HL-60/S4 (cell line): ENCODE results near the gene GK2.

Source experiments
- in situ Hi-C: fragments of 300-500 bp; cut with MboI; formaldehyde crosslinking; loops from 2 replicates; pipeline ENCODE4 v1.14.3; 2022; ENCODE audit warnings: low sequenced_read_pairs

Gene GK2

DNA sequence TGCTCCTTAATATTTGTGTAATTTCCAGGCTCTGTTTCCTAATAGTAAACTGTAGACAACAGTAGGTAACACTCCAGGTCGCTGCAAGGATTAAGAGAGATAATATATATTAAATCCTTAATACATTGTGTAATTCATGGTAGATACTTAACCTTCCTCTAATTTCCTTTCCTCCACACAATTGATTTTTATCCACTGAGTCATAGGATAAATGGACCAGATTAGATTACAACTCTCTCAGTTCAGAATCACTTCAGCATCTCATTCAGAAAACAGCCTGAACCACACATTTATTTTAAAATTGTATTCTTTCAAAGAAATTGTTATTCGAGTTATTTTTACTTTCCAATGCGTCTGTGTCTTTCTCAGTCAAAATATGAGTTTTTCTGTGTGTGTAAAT, 17.1 kb downstream of the GK2 start:
- in situ Hi-C loops: no loop called here

GRCh38 chr4:79385641-79386040, 22.4 kb downstream of the GK2 start:
- in situ Hi-C loops: no loop called here

DNA sequence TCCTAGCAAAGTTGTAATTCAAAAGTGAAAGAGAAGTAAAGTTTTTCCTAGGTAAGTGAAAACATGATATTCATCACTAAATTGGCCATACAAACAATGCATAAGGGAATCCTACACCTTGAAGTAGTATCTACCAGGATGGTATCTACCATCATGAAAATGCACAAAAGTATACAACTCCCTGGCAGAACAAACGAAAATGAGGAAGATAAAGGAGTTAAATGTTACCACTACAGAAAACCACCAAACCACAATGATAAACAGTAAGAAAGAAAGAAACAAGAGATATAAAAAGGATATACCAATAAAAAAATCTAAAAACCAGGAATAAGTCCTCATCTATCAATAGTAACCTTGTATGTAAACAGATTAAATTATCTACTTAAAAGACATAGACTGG, 26.9 kb downstream of the GK2 start:
- in situ Hi-C loops: no loop called here

DNA sequence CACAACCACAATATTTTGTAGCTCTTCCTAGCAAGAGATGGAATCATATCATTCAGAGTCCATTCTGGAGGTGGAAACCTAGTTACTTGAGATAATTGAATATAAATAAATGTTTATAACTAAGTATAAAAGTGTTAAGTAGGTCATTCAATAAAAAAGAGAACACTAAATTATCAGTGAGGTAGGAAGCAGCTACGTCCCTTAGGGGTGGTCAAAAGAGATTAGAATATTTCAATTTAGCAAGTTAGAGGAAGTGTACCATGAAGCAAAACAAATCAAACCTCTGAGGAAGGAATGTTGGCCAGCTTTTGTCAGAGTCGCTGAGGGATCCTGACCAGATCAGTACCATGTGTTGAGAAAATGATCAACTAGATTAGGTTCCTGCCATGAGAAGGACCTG, 38.0 kb downstream of the GK2 start:
- in situ Hi-C loops: no loop called here

GRCh38 chr4:79367096-79367495, 40.9 kb downstream of the GK2 start:
- in situ Hi-C loops: no loop called here

DNA sequence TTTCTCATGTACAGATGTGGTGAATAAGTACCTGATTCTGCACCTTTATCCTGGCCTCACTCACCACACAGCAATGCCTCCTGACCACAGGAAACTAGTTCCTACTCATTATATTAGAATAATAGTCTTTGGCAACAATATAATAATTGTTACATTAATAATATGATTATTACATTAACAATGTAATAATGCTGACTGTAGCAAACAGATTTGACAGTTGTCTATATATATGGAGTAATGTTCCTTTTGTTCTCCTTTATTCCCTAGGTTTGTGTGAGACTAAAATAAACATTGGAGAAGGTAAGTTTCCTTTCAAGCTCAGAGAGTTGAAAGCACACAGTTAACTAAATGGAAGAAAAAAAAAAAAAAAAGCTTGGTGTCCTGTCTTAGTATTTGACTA, 41.6 kb downstream of the GK2 start:
- in situ Hi-C loops: no loop called here

- in situ Hi-C loops: no loop called here
Observed at GRCh38 chr4:79364061-79364460, 44.0 kb downstream of the GK2 start.

- in situ Hi-C loops: no loop called here
Observed at GRCh38 chr4:79362626-79363025, 45.4 kb downstream of the GK2 start.

- in situ Hi-C loops: no loop called here
Observed at GRCh38 chr4:79360006-79360405, 48.0 kb downstream of the GK2 start.

- in situ Hi-C loops: no loop called here
Observed at GRCh38 chr4:79358438-79358837, 49.6 kb downstream of the GK2 start.

DNA sequence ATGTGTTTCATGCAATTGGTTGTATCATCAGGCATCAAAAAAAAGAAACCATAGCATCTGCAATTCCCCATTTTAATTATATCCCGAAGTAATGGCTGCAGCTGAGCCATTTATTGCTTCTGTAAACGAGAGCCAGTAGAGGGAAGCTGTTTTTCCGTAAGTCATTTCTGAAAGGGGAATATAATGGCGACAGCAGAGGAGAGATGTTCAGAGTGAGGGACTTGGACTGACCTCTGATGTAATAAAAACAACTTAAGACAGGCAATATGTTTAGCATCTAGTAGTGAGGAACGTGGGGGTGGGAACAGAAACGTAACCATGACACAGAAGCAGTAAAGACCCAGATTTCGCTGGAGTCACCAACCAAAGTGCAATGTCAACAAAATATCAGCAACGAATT, 50.7 kb downstream of the GK2 start:
- in situ Hi-C loops: no loop called here
